Natural killer cell (primary cell): Measurements from ENCODE around the gene AHDC1. TPM values are rescaled to one million over a fixed set of nuclear protein-coding genes. Genes with fewer than 3 reads are reported as not detected.

Experiments
- ATAC-seq, 3 donors: fragments of 150-1000 bp in 2 of 3; fragments of 200-7000 bp in 1 of 3; cut with Tn5 transposase; 1 replicate in 1 of 3; 2 replicates in 2 of 3; pipeline ENCODE4 v1.10.0; 2021; ENCODE audit warnings: mild to moderate bottlenecking in 2 of 3, moderate library complexity in 2 of 3
- DNase-seq, 2 donors: peaks; one replicate each; pipeline versions ENCODE4 v3.0.0 to v3.0.0-alpha.2; 2013 to 2021; ENCODE audit warnings: mixed read lengths in 1 of 2
- H3K27ac ChIP-seq: one replicate; pipeline ENCODE4 v1.5.1; 2013; ENCODE audit warnings: mild to moderate bottlenecking, low read length
- H3K27me3 ChIP-seq: one replicate; pipeline ENCODE4 v1.6.1; 2013; ENCODE audit warnings: low read length; ENCODE audit not compliant: control insufficient read depth, insufficient read depth
- H3K36me3 ChIP-seq: one replicate; pipeline ENCODE4 v1.6.1; 2013; ENCODE audit warnings: low read length; ENCODE audit not compliant: control insufficient read depth, insufficient read depth
- H3K4me1 ChIP-seq: one replicate; pipeline ENCODE4 v1.6.1; 2013; ENCODE audit warnings: low read length; ENCODE audit not compliant: control insufficient read depth, insufficient read depth
- H3K4me3 ChIP-seq: one replicate; pipeline ENCODE4 v1.5.1; 2013; ENCODE audit warnings: low read length
- H3K9me3 ChIP-seq: one replicate; pipeline ENCODE4 v1.6.1; 2013; ENCODE audit warnings: low read length; ENCODE audit not compliant: control insufficient read depth, insufficient read depth
- H3K27ac Mint-ChIP-seq, 2 donors: one replicate each; pipeline ENCODE4 v1.8.0; 2022; ENCODE audit warnings: mild to moderate bottlenecking in 2 of 2, mixed read lengths in 2 of 2, moderate library complexity in 1 of 2
- H3K27me3 Mint-ChIP-seq, 2 donors: one replicate each; pipeline ENCODE4 v1.8.0; 2022; ENCODE audit warnings: low read depth in 2 of 2, mixed read lengths in 2 of 2
- H3K36me3 Mint-ChIP-seq: one replicate; pipeline ENCODE4 v1.8.0; 2022; ENCODE audit warnings: mixed read lengths
- H3K4me1 Mint-ChIP-seq, 2 donors: one replicate each; pipeline ENCODE4 v1.8.0; 2022; ENCODE audit warnings: mixed read lengths in 2 of 2
- H3K4me3 Mint-ChIP-seq: one replicate; pipeline ENCODE4 v1.8.0; 2022; ENCODE audit warnings: mild to moderate bottlenecking, moderate library complexity, mixed read lengths
- H3K9me3 Mint-ChIP-seq, 2 donors: one replicate each; pipeline ENCODE4 v1.8.0; 2022; ENCODE audit warnings: mixed read lengths in 2 of 2
- WGBS: methylation state at CpG from one replicate; pipeline ENCODE4 v1.1.7; 2013; ENCODE audit warnings: missing lambda C conversion rate; ENCODE audit not compliant: insufficient coverage; 5-methylcytosine and 5-hydroxymethylcytosine counted together
- intact Hi-C: fragments of 100-400 bp; cut with micrococcal nuclease; formaldehyde crosslinking; loops from one replicate; pipeline ENCODE4 v1.14.2; 2022
- total RNA-seq, 4 donors: library from RNA; stranded (reverse); fragments of 120-200 nt in 1 of 4; gene quantifications; one replicate each; pipeline versions ENCODE4 v1.2.3 to v1.2.4, GENCODE V29; 2013 to 2022
- TF ChIP-seq, protein P1 (sequence below): fragments of 200-600 bp; IDR thresholded peaks from one replicate; pipeline ENCODE4 v1.8.0; 2022; ENCODE audit warnings: antibody characterized with exemption

The AHDC1 gene
- total RNA-seq, 3 donors from 2014 or later (not counting 1 experiment from before 2014, with no cell fraction given): 39.6 to 67.0 (median 47.0) TPM

DNA sequence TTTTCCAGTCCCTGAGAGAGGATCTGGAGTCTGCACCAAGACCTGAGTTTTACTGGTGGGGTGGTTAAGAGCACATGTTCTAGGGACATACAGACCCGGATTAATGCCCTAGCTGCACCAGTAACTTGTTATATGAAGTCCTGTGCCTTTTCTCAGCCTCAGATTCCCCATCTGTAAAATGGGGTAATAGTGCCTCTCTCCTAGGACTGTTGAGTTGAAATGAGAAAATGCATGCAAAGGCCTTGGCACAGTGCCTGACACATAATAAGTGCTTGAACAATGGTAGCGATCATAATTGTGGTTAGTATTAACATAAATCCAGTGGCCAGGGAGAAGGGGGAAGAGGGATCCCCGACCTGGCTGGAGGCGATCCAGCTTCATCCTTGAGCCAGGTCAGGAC lies 12.3 kb downstream of the AHDC1 start:
- TF ChIP-seq, protein P1, sequence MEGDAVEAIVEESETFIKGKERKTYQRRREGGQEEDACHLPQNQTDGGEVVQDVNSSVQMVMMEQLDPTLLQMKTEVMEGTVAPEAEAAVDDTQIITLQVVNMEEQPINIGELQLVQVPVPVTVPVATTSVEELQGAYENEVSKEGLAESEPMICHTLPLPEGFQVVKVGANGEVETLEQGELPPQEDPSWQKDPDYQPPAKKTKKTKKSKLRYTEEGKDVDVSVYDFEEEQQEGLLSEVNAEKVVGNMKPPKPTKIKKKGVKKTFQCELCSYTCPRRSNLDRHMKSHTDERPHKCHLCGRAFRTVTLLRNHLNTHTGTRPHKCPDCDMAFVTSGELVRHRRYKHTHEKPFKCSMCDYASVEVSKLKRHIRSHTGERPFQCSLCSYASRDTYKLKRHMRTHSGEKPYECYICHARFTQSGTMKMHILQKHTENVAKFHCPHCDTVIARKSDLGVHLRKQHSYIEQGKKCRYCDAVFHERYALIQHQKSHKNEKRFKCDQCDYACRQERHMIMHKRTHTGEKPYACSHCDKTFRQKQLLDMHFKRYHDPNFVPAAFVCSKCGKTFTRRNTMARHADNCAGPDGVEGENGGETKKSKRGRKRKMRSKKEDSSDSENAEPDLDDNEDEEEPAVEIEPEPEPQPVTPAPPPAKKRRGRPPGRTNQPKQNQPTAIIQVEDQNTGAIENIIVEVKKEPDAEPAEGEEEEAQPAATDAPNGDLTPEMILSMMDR: no peak
- H3K4me3 ChIP-seq: no peak overlapping the region
- ATAC-seq: no peak
- no peaks in the 10 kb centered on the region for H3K27me3 ChIP-seq
- H3K36me3 ChIP-seq: peaks cover 5% of the 10 kb centered on the region
- no peak for DNase-seq
- peaks cover 38% of the 10 kb centered on the region for H3K4me1 ChIP-seq
- H3K9me3 ChIP-seq: no peaks in the 10 kb centered on the region
- H3K36me3 Mint-ChIP-seq: no peaks in the 10 kb centered on the region
- H3K4me1 Mint-ChIP-seq: no peaks in the 10 kb centered on the region
- intact Hi-C loops: no loop called here
- no peak overlapping the region for H3K27ac Mint-ChIP-seq
- no peaks in the 10 kb centered on the region for H3K27me3 Mint-ChIP-seq
- WGBS: 85% methylated on average over 4 of the region's 4 CpGs
- no peak overlapping the region for H3K27ac ChIP-seq
- no peaks in the 10 kb centered on the region for H3K9me3 Mint-ChIP-seq
- no peak overlapping the region for H3K4me3 Mint-ChIP-seq

DNA sequence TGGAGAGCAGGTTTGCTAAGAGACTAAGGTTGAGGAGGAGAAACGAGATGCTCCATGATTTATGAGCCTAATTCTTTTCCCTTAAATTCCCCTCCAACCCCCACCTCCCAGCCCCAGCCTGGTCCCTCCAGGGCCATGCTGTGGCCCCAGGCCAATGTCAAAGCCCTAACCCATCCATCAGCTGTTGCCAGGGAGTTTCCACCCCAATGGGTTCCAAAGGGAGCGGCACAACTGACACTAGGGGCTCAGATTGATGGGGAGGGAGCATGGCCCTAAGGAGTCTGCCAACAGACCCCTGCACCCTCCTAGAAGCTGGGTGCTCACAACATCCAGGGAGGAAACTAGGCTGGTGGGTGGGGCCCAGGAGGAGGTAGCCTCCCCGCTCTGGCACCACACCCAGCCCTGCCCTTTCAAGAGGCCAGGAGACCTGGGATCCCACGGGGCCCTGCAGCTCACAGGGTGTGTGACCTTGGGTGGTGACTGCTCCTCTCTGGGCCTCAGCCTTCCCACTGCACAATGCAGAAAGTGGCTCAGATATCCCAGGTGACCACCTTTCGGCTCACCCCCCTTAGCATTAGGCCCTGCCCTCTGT lies 12.9 kb downstream of the AHDC1 start:
- ATAC-seq: no peak
- Mint-ChIP-seq H3K27me3 (no peaks in the 10 kb centered on the region), H3K9me3 (no peaks in the 10 kb centered on the region), H3K36me3 (no peaks in the 10 kb centered on the region), H3K4me1 (no peaks in the 10 kb centered on the region), H3K4me3 (no peak overlapping the region), H3K27ac (no peak overlapping the region)
- DNase-seq: no peak
- H3K4me3 ChIP-seq: no peak overlapping the region
- intact Hi-C loops: no loop called here
- no peaks in the 10 kb centered on the region for H3K27me3 ChIP-seq
- TF ChIP-seq, protein P1: no peak
- H3K27ac ChIP-seq: no peak overlapping the region
- H3K36me3 ChIP-seq: peaks cover 5% of the 10 kb centered on the region
- WGBS: 82% methylated on average over 4 of the region's 5 CpGs
- no peaks in the 10 kb centered on the region for H3K9me3 ChIP-seq
- peaks cover 32% of the 10 kb centered on the region for H3K4me1 ChIP-seq

DNA sequence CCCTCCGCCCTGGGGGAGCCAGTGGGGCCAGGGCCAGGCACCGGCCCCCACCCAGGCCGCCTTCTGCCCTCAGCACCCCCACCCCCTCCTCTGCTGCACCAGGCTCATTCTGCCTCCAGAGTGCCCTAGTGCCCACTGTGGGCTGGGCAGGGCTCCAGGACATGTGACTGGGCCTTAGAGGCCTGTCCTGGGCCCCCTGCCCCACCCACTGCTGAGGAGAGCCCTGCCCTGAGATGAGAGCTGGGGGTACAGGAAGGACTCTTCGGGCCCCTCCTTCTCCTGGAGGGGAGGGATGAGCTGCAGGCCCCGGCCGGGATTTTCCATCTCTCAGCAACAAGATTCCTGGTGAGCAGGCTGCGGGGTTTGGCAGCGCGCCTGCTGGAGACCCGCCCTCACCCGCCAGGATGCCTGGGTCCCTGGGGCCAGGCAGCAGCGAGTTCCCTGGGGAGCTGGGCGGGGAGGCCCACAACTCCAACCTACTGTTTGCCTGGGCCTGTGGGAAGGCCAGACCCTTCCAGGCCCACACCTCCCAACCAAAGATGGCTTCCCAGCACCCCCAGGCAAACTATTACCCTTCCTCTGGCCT lies 14.0 kb downstream of the AHDC1 start:
- H3K36me3 ChIP-seq: peaks cover 8% of the 10 kb centered on the region
- intact Hi-C loops: no loop called here
- H3K27me3 Mint-ChIP-seq: no peaks in the 10 kb centered on the region
- no peaks in the 10 kb centered on the region for H3K27me3 ChIP-seq
- ATAC-seq (no peak), DNase-seq (no peak)
- H3K4me1 Mint-ChIP-seq: no peaks in the 10 kb centered on the region
- TF ChIP-seq, protein P1: no peak
- H3K4me3 Mint-ChIP-seq: no peak overlapping the region
- H3K4me1 ChIP-seq: peaks cover 21% of the 10 kb centered on the region
- WGBS: 85% methylated on average over 13 of the region's 13 CpGs
- no peaks in the 10 kb centered on the region for H3K9me3 Mint-ChIP-seq
- H3K4me3 ChIP-seq: no peak overlapping the region
- H3K27ac ChIP-seq: no peak overlapping the region
- no peaks in the 10 kb centered on the region for H3K36me3 Mint-ChIP-seq
- H3K27ac Mint-ChIP-seq: no peak overlapping the region
- no peaks in the 10 kb centered on the region for H3K9me3 ChIP-seq

DNA sequence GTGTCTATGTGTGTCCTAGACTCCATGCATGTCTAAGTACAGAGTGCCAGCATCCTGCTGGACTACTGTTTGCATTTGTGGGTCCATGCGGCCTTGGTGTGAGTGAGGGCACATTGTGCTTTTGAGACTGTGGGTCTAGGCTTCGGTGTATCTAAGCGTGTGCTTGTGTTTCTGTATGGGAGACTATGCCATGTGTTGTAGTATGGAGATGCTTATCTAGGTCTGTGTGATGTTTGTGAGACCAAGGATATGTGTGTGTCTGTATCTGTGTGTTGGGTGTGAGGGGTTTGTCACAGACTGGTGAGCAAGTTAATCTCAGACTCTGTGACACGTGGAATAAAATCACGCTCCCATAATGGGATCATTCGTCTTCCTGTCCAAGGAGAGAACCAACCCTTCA lies 14.5 kb downstream of the AHDC1 start:
- H3K4me3 ChIP-seq: no peak overlapping the region
- 94% methylated on average over 6 of the region's 6 CpGs for WGBS
- ATAC-seq: no peak
- H3K4me1 Mint-ChIP-seq: peaks cover 0 to 2% of the 10 kb centered on the region in 2 donors
- H3K27ac ChIP-seq: no peak overlapping the region
- no peak for DNase-seq
- no peak overlapping the region for H3K4me3 Mint-ChIP-seq
- H3K27me3 ChIP-seq: no peaks in the 10 kb centered on the region
- H3K27ac Mint-ChIP-seq: no peak overlapping the region
- TF ChIP-seq, protein P1: no peak
- intact Hi-C loops: no loop called here
- peaks cover 16% of the 10 kb centered on the region for H3K4me1 ChIP-seq
- H3K9me3 Mint-ChIP-seq: no peaks in the 10 kb centered on the region
- no peaks in the 10 kb centered on the region for H3K27me3 Mint-ChIP-seq
- no peaks in the 10 kb centered on the region for H3K9me3 ChIP-seq
- no peaks in the 10 kb centered on the region for H3K36me3 Mint-ChIP-seq
- peaks cover 8% of the 10 kb centered on the region for H3K36me3 ChIP-seq
